Heart left ventricle (tissue), 16 donors: ENCODE results near the gene UGT1A10. TPM values are rescaled to one million over a fixed set of nuclear protein-coding genes. Genes with fewer than 3 reads are reported as not detected.

Experiments used
- ATAC-seq, 4 donors: fragments of 200-7000 bp; cut with Tn5 transposase; one replicate each; pipeline ENCODE4 v1.9.1; 2020 to 2022; ENCODE audit warnings: moderate library complexity in 4 of 4, mild to moderate bottlenecking in 3 of 4, moderate number of reproducible peaks in 1 of 4
- DNase-seq, 5 donors: peaks; one replicate each; pipeline ENCODE4 v3.0.0-alpha.2; 2020
- H3K27ac ChIP-seq, 12 donors: fragments of 200-600 bp; sonication (generic) in 4 of 12; one replicate each; pipeline versions ENCODE4 v1.5.0 to v1.8.0; 2016 to 2022; ENCODE audit warnings: mild to moderate bottlenecking in 2 of 12
- H3K27me3 ChIP-seq, 9 donors: fragments of 200-600 bp; sonication (generic) in 2 of 9; one replicate each; pipeline versions ENCODE4 v1.5.1 to v1.8.0; 2016 to 2022; ENCODE audit warnings: mild to moderate bottlenecking in 3 of 9
- H3K36me3 ChIP-seq, 9 donors: fragments of 200-600 bp; sonication (generic) in 2 of 9; one replicate each; pipeline versions ENCODE4 v1.5.0 to v1.8.0; 2018 to 2022; ENCODE audit warnings: mild to moderate bottlenecking in 2 of 9
- H3K4me1 ChIP-seq, 12 donors: fragments of 200-600 bp; sonication (generic) in 4 of 12; one replicate each; pipeline versions ENCODE4 v1.5.0 to v1.8.0; 2016 to 2022; ENCODE audit warnings: mild to moderate bottlenecking in 3 of 12
- H3K4me3 ChIP-seq, 12 donors: fragments of 200-600 bp; sonication (generic) in 4 of 12; one replicate each; pipeline versions ENCODE4 v1.5.0 to v1.8.0; 2017 to 2022; ENCODE audit warnings: mild to moderate bottlenecking in 9 of 12, moderate library complexity in 4 of 12
- H3K9me3 ChIP-seq, 12 donors: fragments of 200-600 bp; sonication (generic) in 4 of 12; one replicate each; pipeline versions ENCODE4 v1.5.0 to v1.8.0; 2016 to 2022; ENCODE audit warnings: mild to moderate bottlenecking in 1 of 12
- POLR2A ChIP-seq, 2 donors: fragments of 450-650 bp; IDR thresholded peaks; one replicate each; pipeline ENCODE4 v1.6.1; 2017; ENCODE audit warnings: antibody characterized with exemption in 2 of 2, mild to moderate bottlenecking in 2 of 2, moderate library complexity in 2 of 2
- WGBS, 4 donors: extraction: QIAGEN DNeasy Blood & Tissue Kit in 2 of 4; methylation state at CpG; one replicate each; pipeline versions ENCODE4 v1.1.5 to v1.1.7; 2013 to 2018; 5-methylcytosine and 5-hydroxymethylcytosine counted together
- intact Hi-C, 10 donors: fragments of 100-400 bp; cut with DNase I; formaldehyde crosslinking; loops; one replicate each; pipeline versions ENCODE4 v1.11.1 to v1.14.2; 2022
- polyA plus RNA-seq, 2 donors: library from polyadenylated mRNA; stranded (reverse); fragments of 200-250 nt; gene quantifications; one replicate each; pipeline ENCODE4 v1.2.3, GENCODE V29; 2013
- total RNA-seq, 9 donors: library from RNA; depleted of rRNA in 2 of 9; stranded (reverse); fragments of >200 nt in 2 of 9; fragmentation: NEBNext Ultra II Directional in 3 of 9; extraction: Animal tissue kit (Norgen Biotek cat#: 25700) in 3 of 9; gene quantifications; one replicate each; pipeline versions ENCODE4 v1.1.0 to v1.2.4, GENCODE V29; 2016 to 2023
- TF ChIP-seq, protein P1 (sequence below), 12 donors: fragments of 200-600 bp; sonication (generic) in 4 of 12; IDR thresholded peaks; one replicate each; pipeline versions ENCODE4 v1.5.0 to v1.8.0; 2018 to 2022; ENCODE audit warnings: antibody characterized with exemption in 12 of 12, mild to moderate bottlenecking in 5 of 12
- donor health status: ischemic (EF 13 %, LVEDD 7.1; RV severe dilation, severe dysfunction).
- donor health status: healthy with polysubstance abuse.
- donor health status: DM: no; HTN: yes; CAD: no.
- donor health status: DM: no; HTN: no; CAD: no.
- donor health status: ischemic (EF 25% LVEDD 6.9; RV normal size, moderate dysfunction).
- donor health status: ischemic (EF 25% LVEDD 5.7; RV mildly dilated, moderate dysfunction).
- donor health status: healthy.
- donor health status: DM: yes; HTN: yes; CAD: no.
- donor health status: ischemic (EF 35%, LVEDD 5.7; RV mildly dilated, moderate dysfunction).
- donor health status: nonischemic (EF 11% LVEDD 7.7; RV severe dilation, severe dysfunction).
- donor health status: DM: yes; HTN: yes; CAD: no.
- donor health status: PGD.
- donor health status: ischemic (EF 29% LVEDD 5.4; RV normal size, mild dysfunction).
- donor health status: nonischemic (EF 23%, LVEDD 6.1; RV moderate dilation, normal function).

Gene UGT1A10
- total and polyA plus RNA-seq, 11 donors = not detected

GRCh38 chr2:233796254-233796653 is 160.0 kb downstream of the UGT1A10 start:
- TF ChIP-seq, protein P1, sequence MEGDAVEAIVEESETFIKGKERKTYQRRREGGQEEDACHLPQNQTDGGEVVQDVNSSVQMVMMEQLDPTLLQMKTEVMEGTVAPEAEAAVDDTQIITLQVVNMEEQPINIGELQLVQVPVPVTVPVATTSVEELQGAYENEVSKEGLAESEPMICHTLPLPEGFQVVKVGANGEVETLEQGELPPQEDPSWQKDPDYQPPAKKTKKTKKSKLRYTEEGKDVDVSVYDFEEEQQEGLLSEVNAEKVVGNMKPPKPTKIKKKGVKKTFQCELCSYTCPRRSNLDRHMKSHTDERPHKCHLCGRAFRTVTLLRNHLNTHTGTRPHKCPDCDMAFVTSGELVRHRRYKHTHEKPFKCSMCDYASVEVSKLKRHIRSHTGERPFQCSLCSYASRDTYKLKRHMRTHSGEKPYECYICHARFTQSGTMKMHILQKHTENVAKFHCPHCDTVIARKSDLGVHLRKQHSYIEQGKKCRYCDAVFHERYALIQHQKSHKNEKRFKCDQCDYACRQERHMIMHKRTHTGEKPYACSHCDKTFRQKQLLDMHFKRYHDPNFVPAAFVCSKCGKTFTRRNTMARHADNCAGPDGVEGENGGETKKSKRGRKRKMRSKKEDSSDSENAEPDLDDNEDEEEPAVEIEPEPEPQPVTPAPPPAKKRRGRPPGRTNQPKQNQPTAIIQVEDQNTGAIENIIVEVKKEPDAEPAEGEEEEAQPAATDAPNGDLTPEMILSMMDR (IDR thresholded peaks at IDR 0.05) = no peak
- TF ChIP-seq POLR2A (IDR thresholded peaks at IDR 0.05) = no peak
- Histone ChIP-seq H3K4me3 (no peak overlapping the region), H3K36me3 (no peaks in the 10 kb centered on the region), H3K27ac (no peak overlapping the region), H3K9me3 (no peaks in the 10 kb centered on the region), H3K4me1 (no peaks in the 10 kb centered on the region), H3K27me3 (no peaks in the 10 kb centered on the region)
- intact Hi-C loops = no loop called here
- ATAC-seq (no peak), DNase-seq (no peak)
- 84 to 88% (median 85%) methylated on average over 9 of the region's 9 CpGs for WGBS, 4 donors

- no peak for DNase-seq
- no peak for ATAC-seq
- TF ChIP-seq, protein P1 (IDR thresholded peaks at IDR 0.05) = no peak
- TF ChIP-seq POLR2A (IDR thresholded peaks at IDR 0.05) = no peak
- intact Hi-C loops = no loop called here
- Histone ChIP-seq H3K27me3 (no peaks in the 10 kb centered on the region), H3K9me3 (no peaks in the 10 kb centered on the region), H3K27ac (no peak overlapping the region), H3K4me3 (no peak overlapping the region), H3K4me1 (no peaks in the 10 kb centered on the region), H3K36me3 (no peaks in the 10 kb centered on the region)
- 74 to 79% (median 77%) methylated on average over 14 of the region's 14 CpGs for WGBS, 4 donors
These were observed 162.3 kb downstream of the UGT1A10 start for GRCh38 chr2:233798335-233799086.

- TF ChIP-seq POLR2A (IDR thresholded peaks at IDR 0.05) = no peak
- TF ChIP-seq, protein P1 (IDR thresholded peaks at IDR 0.05) = no peak
- H3K4me1 ChIP-seq = no peaks in the 10 kb centered on the region
- peak in 1 of 5 donors; percentile 3 for DNase-seq
- intact Hi-C loops = no loop called here
- no peaks in the 10 kb centered on the region for H3K36me3 ChIP-seq
- no peak overlapping the region for H3K4me3 ChIP-seq
- WGBS, 4 donors = 50 to 61% (median 57%) methylated on average over 6 to 7 of the region's 7 CpGs
- ATAC-seq = no peak
- no peak overlapping the region for H3K27ac ChIP-seq
- no peaks in the 10 kb centered on the region for H3K27me3 ChIP-seq
- no peaks in the 10 kb centered on the region for H3K9me3 ChIP-seq
These were observed 162.9 kb downstream of the UGT1A10 start for GRCh38 chr2:233799087-233799665.

DNA sequence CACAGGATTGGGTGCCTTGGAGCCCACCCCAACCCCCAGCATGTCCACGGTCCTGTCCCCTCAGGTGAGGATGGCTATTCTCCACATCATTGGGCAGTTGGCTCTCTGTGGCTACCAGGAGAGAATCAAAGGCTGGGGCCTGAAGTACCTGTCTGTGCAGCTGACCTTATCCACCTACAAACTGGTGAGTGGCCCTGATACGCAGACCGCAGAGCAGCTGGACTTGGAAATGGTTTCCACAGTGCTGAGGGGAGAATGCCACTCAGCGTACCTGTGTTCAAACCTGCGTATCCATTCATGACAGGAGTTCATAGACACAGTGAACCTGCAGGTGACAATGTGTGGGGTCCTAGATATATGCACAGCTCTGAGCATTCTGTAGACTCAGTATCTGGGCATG is 163.5 kb downstream of the UGT1A10 start:
- no peaks in the 10 kb centered on the region for H3K4me1 ChIP-seq
- no peaks in the 10 kb centered on the region for H3K27me3 ChIP-seq
- no peaks in the 10 kb centered on the region for H3K9me3 ChIP-seq
- no peak for ATAC-seq
- TF ChIP-seq, protein P1 (IDR thresholded peaks at IDR 0.05) = no peak
- no peak for TF ChIP-seq POLR2A (IDR thresholded peaks at IDR 0.05)
- intact Hi-C loops = no loop called here
- H3K27ac ChIP-seq = no peak overlapping the region
- no peaks in the 10 kb centered on the region for H3K36me3 ChIP-seq
- H3K4me3 ChIP-seq = no peak overlapping the region
- 43 to 53% (median 51%) methylated on average over 4 to 5 of the region's 5 CpGs for WGBS, 4 donors
- no peak for DNase-seq
